SU-DHL-6 (cell line): ENCODE data around the gene CTSZ.

Experiments
- EZH2phosphoT487 ChIP-seq: fragments of 200-600 bp; sonication (generic), shearing (Covaris generic); conservative IDR thresholded peaks from 2 replicates; pipeline ENCODE4 v1.6.1; 2018; ENCODE audit warnings: mild to moderate bottlenecking, antibody characterized with exemption, low read length, moderate library complexity, mixed read lengths
- TF ChIP-seq, protein P1 (sequence below): fragments of 200-600 bp; sonication (generic); IDR thresholded peaks from one replicate; pipeline ENCODE4 v1.5.1; 2017; ENCODE audit warnings: antibody characterized with exemption, mild to moderate bottlenecking, low read length, moderate library complexity; ENCODE audit not compliant: insufficient read depth, poor library complexity, severe bottlenecking

DNA sequence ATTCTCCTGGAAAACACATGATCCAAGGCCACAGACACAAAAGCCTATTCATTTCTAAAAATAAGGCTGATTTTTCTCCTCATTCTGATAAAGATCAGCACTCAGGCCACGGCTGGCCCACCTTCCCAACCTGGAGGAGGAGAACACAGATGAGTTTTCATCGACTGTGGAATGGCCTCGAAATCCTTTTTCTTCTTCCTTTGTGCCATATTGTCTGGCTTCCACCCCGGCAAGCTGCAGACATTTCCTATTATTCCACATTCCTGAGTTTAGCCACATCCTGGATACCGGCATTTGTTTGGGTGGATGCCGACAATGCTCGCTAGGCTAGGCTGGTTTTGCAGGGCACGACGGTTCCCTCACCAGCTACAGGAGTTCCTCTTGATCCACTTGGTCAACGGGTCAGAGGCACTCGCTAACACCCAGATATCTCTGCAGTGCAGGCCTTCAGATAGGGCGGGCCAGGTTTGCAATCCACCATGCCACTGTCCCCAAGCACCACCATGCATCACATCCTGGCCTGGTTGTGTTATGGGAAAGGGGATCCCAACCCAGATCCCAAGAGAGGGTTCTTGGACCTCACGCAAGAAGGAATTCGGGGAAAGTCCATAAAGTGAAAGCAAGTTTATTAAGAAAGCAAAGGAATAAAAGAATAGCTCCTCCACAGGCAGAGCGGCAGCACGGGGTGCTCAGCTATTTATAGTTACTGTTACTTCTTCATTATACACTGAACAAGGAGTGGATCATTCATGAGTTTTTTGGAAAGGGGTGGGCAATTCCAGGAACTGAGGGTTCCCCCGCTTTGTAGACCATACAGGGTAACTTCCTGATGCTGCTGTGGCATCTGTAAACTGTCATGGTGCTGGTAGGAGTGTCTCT, 4.2 kb upstream of the CTSZ start:
- TF ChIP-seq, protein P1, sequence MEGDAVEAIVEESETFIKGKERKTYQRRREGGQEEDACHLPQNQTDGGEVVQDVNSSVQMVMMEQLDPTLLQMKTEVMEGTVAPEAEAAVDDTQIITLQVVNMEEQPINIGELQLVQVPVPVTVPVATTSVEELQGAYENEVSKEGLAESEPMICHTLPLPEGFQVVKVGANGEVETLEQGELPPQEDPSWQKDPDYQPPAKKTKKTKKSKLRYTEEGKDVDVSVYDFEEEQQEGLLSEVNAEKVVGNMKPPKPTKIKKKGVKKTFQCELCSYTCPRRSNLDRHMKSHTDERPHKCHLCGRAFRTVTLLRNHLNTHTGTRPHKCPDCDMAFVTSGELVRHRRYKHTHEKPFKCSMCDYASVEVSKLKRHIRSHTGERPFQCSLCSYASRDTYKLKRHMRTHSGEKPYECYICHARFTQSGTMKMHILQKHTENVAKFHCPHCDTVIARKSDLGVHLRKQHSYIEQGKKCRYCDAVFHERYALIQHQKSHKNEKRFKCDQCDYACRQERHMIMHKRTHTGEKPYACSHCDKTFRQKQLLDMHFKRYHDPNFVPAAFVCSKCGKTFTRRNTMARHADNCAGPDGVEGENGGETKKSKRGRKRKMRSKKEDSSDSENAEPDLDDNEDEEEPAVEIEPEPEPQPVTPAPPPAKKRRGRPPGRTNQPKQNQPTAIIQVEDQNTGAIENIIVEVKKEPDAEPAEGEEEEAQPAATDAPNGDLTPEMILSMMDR: no peak
- no peak for TF ChIP-seq EZH2phosphoT487
